ENCODE data around the gene SDHAF2. TPM values are rescaled to one million over a fixed set of nuclear protein-coding genes. Genes with fewer than 3 reads are reported as not detected.

Gene SDHAF2
- total RNA-seq, 1 donor from 2014 or later: 47.2 TPM

GRCh38 chr11:61491736-61492395, 61.9 kb downstream of the SDHAF2 start:
- Mint-ChIP-seq H3K4me3 (ENCODE audit: unreplicated experiment) (no peak overlapping the region), H3K27ac (ENCODE audit: unreplicated experiment) (no peak overlapping the region), H3K9me3 (ENCODE audit: unreplicated experiment) (no peaks in the 10 kb centered on the region), H3K4me1 (ENCODE audit: unreplicated experiment) (peaks cover 11% of the 10 kb centered on the region), H3K27me3 (ENCODE audit: unreplicated experiment) (peaks cover 16% of the 10 kb centered on the region), H3K36me3 (ENCODE audit: low read depth, unreplicated experiment) (peaks cover 9% of the 10 kb centered on the region)
- no peak for DNase-seq (ENCODE audit: low spot score)
- no peak for TF ChIP-seq CTCF (IDR thresholded peaks at IDR 0.05; ENCODE audit: unreplicated experiment)

- Mint-ChIP-seq H3K9me3 (ENCODE audit: unreplicated experiment) (no peaks in the 10 kb centered on the region), H3K27me3 (ENCODE audit: unreplicated experiment) (peaks cover 6% of the 10 kb centered on the region), H3K4me1 (ENCODE audit: unreplicated experiment) (peaks cover 1% of the 10 kb centered on the region), H3K36me3 (ENCODE audit: low read depth, unreplicated experiment) (peaks cover under 1% of the 10 kb centered on the region), H3K27ac (ENCODE audit: unreplicated experiment) (no peak overlapping the region), H3K4me3 (ENCODE audit: unreplicated experiment) (no peak overlapping the region)
- DNase-seq (ENCODE audit: low spot score): no peak
- no peak for TF ChIP-seq CTCF (IDR thresholded peaks at IDR 0.05; ENCODE audit: unreplicated experiment)
Observed at GRCh38 chr11:61494381-61494961, 64.5 kb downstream of the SDHAF2 start.

GRCh38 chr11:61495801-61496601, 66.1 kb downstream of the SDHAF2 start:
- H3K27me3 Mint-ChIP-seq (ENCODE audit: unreplicated experiment): peaks cover 1% of the 10 kb centered on the region
- no peak for DNase-seq (ENCODE audit: low spot score)
- no peak overlapping the region for H3K4me3 Mint-ChIP-seq (ENCODE audit: unreplicated experiment)
- H3K27ac Mint-ChIP-seq (ENCODE audit: unreplicated experiment): no peak overlapping the region
- no peaks in the 10 kb centered on the region for H3K36me3 Mint-ChIP-seq (ENCODE audit: low read depth, unreplicated experiment)
- H3K4me1 Mint-ChIP-seq (ENCODE audit: unreplicated experiment): peaks cover 2% of the 10 kb centered on the region
- TF ChIP-seq CTCF (IDR thresholded peaks at IDR 0.05; ENCODE audit: unreplicated experiment): no peak
- no peaks in the 10 kb centered on the region for H3K9me3 Mint-ChIP-seq (ENCODE audit: unreplicated experiment)

Other genes with a start within 250 kb of the SDHAF2 start
- gene PGA3, start 226.6 kb upstream of the SDHAF2 start, total RNA-seq (ENCODE audit: unreplicated experiment): 0.80 TPM
- gene PGA4, start 207.8 kb upstream of the SDHAF2 start, total RNA-seq (ENCODE audit: unreplicated experiment): 0.64 TPM
- gene PGA5, start 188.9 kb upstream of the SDHAF2 start, total RNA-seq (ENCODE audit: unreplicated experiment): 1.2 TPM
- gene VWCE, start 134.8 kb upstream of the SDHAF2 start, total RNA-seq (ENCODE audit: unreplicated experiment): 25.3 TPM
- gene DDB1, start 97.0 kb upstream of the SDHAF2 start, total RNA-seq (ENCODE audit: unreplicated experiment): 239 TPM
- gene TKFC, start 96.9 kb upstream of the SDHAF2 start, total RNA-seq (ENCODE audit: unreplicated experiment): 53.1 TPM
- 21.6 TPM for gene CYB561A3, start 68.2 kb upstream of the SDHAF2 start, total RNA-seq (ENCODE audit: unreplicated experiment)
- gene TMEM138, start 67.8 kb upstream of the SDHAF2 start, total RNA-seq (ENCODE audit: unreplicated experiment): 18.8 TPM
- gene TMEM216, start 37.5 kb upstream of the SDHAF2 start, total RNA-seq (ENCODE audit: unreplicated experiment): 11.6 TPM
- gene CPSF7, start 149 bp upstream of the SDHAF2 start, total RNA-seq (ENCODE audit: unreplicated experiment): 79.5 TPM
- gene LRRC10B, start 78.6 kb downstream of the SDHAF2 start, total RNA-seq (ENCODE audit: unreplicated experiment): 0.13 TPM
- gene SYT7, start 151.0 kb downstream of the SDHAF2 start, total RNA-seq (ENCODE audit: unreplicated experiment): 9.7 TPM

Data from endothelial cell (in vitro differentiated cells).